HG02852 (cell line): ENCODE results near the gene GABRR3.
A peak's percentile ranks its signal among the peaks of the same experiment; 100 is the strongest.
"Not testable (repeated sequence)": the region's sequence is repeated elsewhere in the genome, so short reads cannot be mapped to it uniquely, and the experiment has no call there.

Experiments used
- ATAC-seq: cut with Tn5 transposase; IDR thresholded peaks from one replicate; pipeline ENCODE4 v1.9.1; 2021; ENCODE audit warnings: mild to moderate bottlenecking, moderate library complexity; ENCODE audit not compliant: unreplicated experiment

Gene GABRR3

GRCh38 chr3:98022978-98023820 is 11.9 kb downstream of the GABRR3 start:
- peak; percentile 64 for ATAC-seq

GRCh38 chr3:98021830-98022560 is 13.1 kb downstream of the GABRR3 start:
- peak; percentile 43 for ATAC-seq

- ATAC-seq: no peak
Measured at GRCh38 chr3:98020412-98020811, 14.7 kb downstream of the GABRR3 start.

GRCh38 chr3:98018301-98018700 is 16.8 kb downstream of the GABRR3 start:
- no peak for ATAC-seq

- no peak for ATAC-seq
Measured at GRCh38 chr3:98014268-98014585, 20.9 kb downstream of the GABRR3 start.

GRCh38 chr3:98013411-98014267 is 21.5 kb downstream of the GABRR3 start:
- ATAC-seq: no peak

- ATAC-seq: no peak
Measured at GRCh38 chr3:98012979-98013378, 22.1 kb downstream of the GABRR3 start.

- not testable (repeated sequence) for ATAC-seq
Measured at GRCh38 chr3:98010883-98011449, 24.1 kb downstream of the GABRR3 start.

- no peak for ATAC-seq
Measured at GRCh38 chr3:98010194-98010882, 24.8 kb downstream of the GABRR3 start.

GRCh38 chr3:98008855-98009254 is 26.3 kb downstream of the GABRR3 start:
- ATAC-seq: peak; percentile 78

- no peak for ATAC-seq
Measured at GRCh38 chr3:98005438-98005837, 29.7 kb downstream of the GABRR3 start.

- ATAC-seq: no peak
Measured at GRCh38 chr3:98004721-98005120, 30.4 kb downstream of the GABRR3 start.

- ATAC-seq: peak; percentile 84
Measured at GRCh38 chr3:98003306-98003969, 31.7 kb downstream of the GABRR3 start.

GRCh38 chr3:98002717-98003116 is 32.4 kb downstream of the GABRR3 start:
- no peak for ATAC-seq

GRCh38 chr3:97999994-98000393 is 35.1 kb downstream of the GABRR3 start:
- ATAC-seq: no peak

GRCh38 chr3:97999103-97999502 is 36.0 kb downstream of the GABRR3 start:
- ATAC-seq: no peak

- no peak for ATAC-seq
Measured at GRCh38 chr3:97996988-97997387, 38.1 kb downstream of the GABRR3 start.

- ATAC-seq: no peak
Measured at GRCh38 chr3:97994328-97994945, 40.7 kb downstream of the GABRR3 start.

GRCh38 chr3:97993526-97993925 is 41.6 kb downstream of the GABRR3 start:
- no peak for ATAC-seq
